ENCODE measurements around the gene NUCB2. TPM values are rescaled to one million over a fixed set of nuclear protein-coding genes. Genes with fewer than 3 reads are reported as not detected.

The NUCB2 gene
- total RNA-seq, 1 donor from 2014 or later = 114 TPM

- DNase-seq (ENCODE audit: low spot score) (no peak), ATAC-seq (no peak)
These were observed 102.1 kb downstream of the NUCB2 start for GRCh38 chr11:17378655-17379054.

- ATAC-seq (no peak), DNase-seq (ENCODE audit: low spot score) (no peak)
These were observed 103.0 kb downstream of the NUCB2 start for GRCh38 chr11:17379383-17380180.

- DNase-seq (ENCODE audit: low spot score) = no peak
- ATAC-seq = no peak
These were observed 104.6 kb downstream of the NUCB2 start for GRCh38 chr11:17381156-17381555.

Other genes starting within 250 kb of the NUCB2 start
- 272 TPM for gene RPS13, start 199.1 kb upstream of the NUCB2 start, total RNA-seq
- gene PIK3C2A, start 68.8 kb upstream of the NUCB2 start, total RNA-seq = 20.5 TPM
- gene NCR3LG1, start 75.1 kb downstream of the NUCB2 start, total RNA-seq = 0.35 TPM
- 4.0 TPM for gene KCNJ11, start 111.9 kb downstream of the NUCB2 start, total RNA-seq
- 0.83 TPM for gene ABCC8, start 200.1 kb downstream of the NUCB2 start, total RNA-seq